Epithelial cell of umbilical artery (primary cell): ENCODE data around the gene SCML1. TPM values are rescaled to one million over a fixed set of nuclear protein-coding genes. Genes with fewer than 3 reads are reported as not detected.

Experiments used
- total RNA-seq: library from RNA; depleted of rRNA; stranded (reverse); fragments of >200 nt; gene quantifications from 2 replicates; pipeline ENCODE4 v1.2.3, GENCODE V29; 2014

Gene SCML1
- 5.5 and 10.3 TPM in 2 replicates for total RNA-seq

GRCh38 chrX:17736856-17737709 lies at the start of gene SCML1:
TSS of gene SCML1 (plus strand) at chrX:17737493. CDS start at chrX:17744187, 6,694 bp downstream.

Other genes starting within 250 kb of the SCML1 start
- 0.32 TPM in 1 of 2 replicates, not detected in the other for gene RAI2, start 123.8 kb downstream of the SCML1 start, total RNA-seq